Gastrocnemius medialis (tissue), 4 donors: ENCODE measurements around the gene CTCF.

Experiments
- CTCF ChIP-seq, 5 experiments: fragments of 450-650 bp in 3 of 5; fragments of 200-600 bp in 2 of 5; sonication (generic) in 2 of 5; IDR thresholded peaks in 4 of 5; conservative IDR thresholded peaks in 1 of 5; 1 replicate in 4 of 5; 2 replicates in 1 of 5; pipeline ENCODE4 v1.5.1; 2016 to 2019; ENCODE audit warnings: antibody characterized with exemption in 5 of 5, mild to moderate bottlenecking in 3 of 5, moderate library complexity in 3 of 5
- POLR2A ChIP-seq, 2 donors: fragments of 450-650 bp; IDR thresholded peaks; one replicate each; pipeline ENCODE4 v1.6.1; 2017; ENCODE audit warnings: antibody characterized with exemption in 2 of 2, mild to moderate bottlenecking in 2 of 2, moderate library complexity in 2 of 2

GRCh38 chr16:67673712-67674580 is 111.6 kb downstream of the CTCF start:
- TF ChIP-seq CTCF (IDR thresholded peaks at IDR 0.05 in 4 of 5, conservative IDR thresholded peaks at IDR 0.05 in 1 of 5): no peak
- TF ChIP-seq POLR2A (IDR thresholded peaks at IDR 0.05): no peak
